Measurements from ENCODE around the gene TFF2.

- no peak for TF ChIP-seq CTCF (conservative IDR thresholded peaks at IDR 0.05; ENCODE audit: low read depth, low read length)
- no peak for TF ChIP-seq ELK1 (IDR thresholded peaks at IDR 0.05; ENCODE audit: borderline replicate concordance, low read depth, low read length)
- no peak for TF ChIP-seq POLR2A (IDR thresholded peaks at IDR 0.05; ENCODE audit: low read depth, low read length)
- TF ChIP-seq USF2 (IDR thresholded peaks at IDR 0.05; ENCODE audit: low read depth, low read length): no peak
- TF ChIP-seq MXI1 (IDR thresholded peaks at IDR 0.05; ENCODE audit: borderline replicate concordance, low read depth, low read length): no peak
Observed at GRCh38 chr21:42344631-42345030, 6.2 kb downstream of the TFF2 start.
